ENCODE results near the gene POFUT1. TPM values are rescaled to one million over a fixed set of nuclear protein-coding genes. Genes with fewer than 3 reads are reported as not detected.

Gene POFUT1
- polyA plus RNA-seq, 1 donor (not counting 4 experiments of a cell fraction or from before 2014, with no cell fraction given), result 25.1 TPM

DNA sequence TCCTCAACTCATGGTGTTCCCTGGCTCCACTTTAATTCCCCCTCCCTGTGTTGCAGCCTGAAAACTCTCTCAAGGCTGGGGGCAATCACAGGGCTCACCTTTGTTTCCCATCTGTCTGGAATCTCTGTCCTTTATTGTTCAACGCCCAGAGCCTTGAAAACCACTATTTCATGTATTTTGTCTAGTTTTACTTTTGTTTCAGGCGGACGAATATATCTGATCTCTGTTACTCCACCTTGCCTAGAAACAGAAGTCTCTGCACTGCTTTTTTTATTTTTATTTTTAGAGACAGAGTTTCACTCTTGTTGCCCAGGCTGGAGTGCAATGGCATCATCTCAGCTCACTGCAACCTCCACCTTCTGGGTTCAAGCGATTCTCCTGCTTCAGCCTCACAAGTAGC, 27.7 kb upstream of the POFUT1 start:
- no peaks in the 10 kb centered on the region for H3K79me2 ChIP-seq (ENCODE audit: control insufficient read depth, insufficient read depth, low read length)
- H3K36me3 ChIP-seq (ENCODE audit: control insufficient read depth in 2 of 2, extremely low read depth in 1 of 2, insufficient read depth in 2 of 2, low read length in 2 of 2), result no peaks in the 10 kb centered on the region
- dilution Hi-C loops (cut with MboI; ENCODE audit: extremely low pct_ligation_motif_present, low sequenced_read_pairs), result no loop called here
- no peaks in the 10 kb centered on the region for H3K9me3 ChIP-seq (ENCODE audit: control insufficient read depth, low read depth, low read length)
- H4K20me1 ChIP-seq (ENCODE audit: control insufficient read depth, extremely low read depth, insufficient read depth, low read length), result no peaks in the 10 kb centered on the region
- H3K4me2 ChIP-seq (ENCODE audit: control insufficient read depth, extremely low read depth, insufficient read depth, low read depth, low read length), result no peak overlapping the region
- FAIRE-seq, result no peak
- no peak for TF ChIP-seq CTCF (optimal IDR thresholded peaks at IDR 0.05 in 1 of 3, IDR thresholded peaks at IDR 0.05 in 1 of 3, conservative IDR thresholded peaks at IDR 0.05 in 1 of 3; ENCODE audit: extremely low read depth in 1 of 3, insufficient read depth in 2 of 3, low read length in 3 of 3)
- TF ChIP-seq EZH2 (IDR thresholded peaks at IDR 0.05; ENCODE audit: low read length), result no peak
- DNase-seq (ENCODE audit: low read depth, low spot score), result no peak
- no peak overlapping the region for H3K27ac ChIP-seq (ENCODE audit: control insufficient read depth, insufficient read depth, low read length)
- no peaks in the 10 kb centered on the region for H3K9me1 ChIP-seq (ENCODE audit: control insufficient read depth, extremely low read depth, insufficient read depth, low read length)
- H3K27me3 ChIP-seq (ENCODE audit: control insufficient read depth, extremely low read depth, insufficient read depth, low read length), result no peaks in the 10 kb centered on the region
- no peak overlapping the region for H3K9ac ChIP-seq (ENCODE audit: control insufficient read depth, extremely low read depth, insufficient read depth, low read length)
- no peak overlapping the region for H2AFZ ChIP-seq (ENCODE audit: control insufficient read depth, low read length)
- no peak overlapping the region for H3K4me3 ChIP-seq (ENCODE audit: control insufficient read depth in 2 of 3, extremely low read depth in 1 of 3, insufficient read depth in 2 of 3, low read depth in 1 of 3, low read length in 3 of 3)
- no peaks in the 10 kb centered on the region for H3K4me1 ChIP-seq (ENCODE audit: control insufficient read depth, extremely low read depth, insufficient read depth, low read length)

DNA sequence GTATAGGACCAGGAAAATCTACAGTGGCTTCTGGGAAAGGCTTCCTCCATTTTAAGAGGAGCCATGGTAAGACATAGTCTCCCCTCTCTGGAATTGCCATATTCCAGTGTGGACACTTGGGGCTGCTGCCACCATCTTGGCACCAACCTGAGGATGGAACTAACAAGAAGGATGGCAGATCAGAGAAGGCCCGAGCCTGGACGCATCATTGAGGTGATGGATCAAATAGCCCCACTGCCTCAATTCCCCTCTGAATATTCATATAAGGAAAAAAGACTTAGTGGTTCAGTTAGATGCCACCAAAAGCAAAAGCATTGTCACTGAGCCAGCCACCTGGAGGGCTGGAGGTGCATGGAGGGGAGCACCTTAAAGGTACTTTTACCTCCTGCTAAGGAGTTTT, 26.1 kb upstream of the POFUT1 start:
- no peaks in the 10 kb centered on the region for H3K4me1 ChIP-seq (ENCODE audit: control insufficient read depth, extremely low read depth, insufficient read depth, low read length)
- H3K36me3 ChIP-seq (ENCODE audit: control insufficient read depth in 2 of 2, extremely low read depth in 1 of 2, insufficient read depth in 2 of 2, low read length in 2 of 2), result no peaks in the 10 kb centered on the region
- H3K4me2 ChIP-seq (ENCODE audit: control insufficient read depth, extremely low read depth, insufficient read depth, low read depth, low read length), result no peak overlapping the region
- no peaks in the 10 kb centered on the region for H3K27me3 ChIP-seq (ENCODE audit: control insufficient read depth, extremely low read depth, insufficient read depth, low read length)
- DNase-seq (ENCODE audit: low read depth, low spot score) (no peak), FAIRE-seq (no peak)
- no peaks in the 10 kb centered on the region for H4K20me1 ChIP-seq (ENCODE audit: control insufficient read depth, extremely low read depth, insufficient read depth, low read length)
- TF ChIP-seq CTCF (optimal IDR thresholded peaks at IDR 0.05 in 1 of 3, IDR thresholded peaks at IDR 0.05 in 1 of 3, conservative IDR thresholded peaks at IDR 0.05 in 1 of 3; ENCODE audit: extremely low read depth in 1 of 3, insufficient read depth in 2 of 3, low read length in 3 of 3) (no peak), EZH2 (IDR thresholded peaks at IDR 0.05; ENCODE audit: low read length) (no peak)
- dilution Hi-C loops (cut with MboI; ENCODE audit: extremely low pct_ligation_motif_present, low sequenced_read_pairs), result no loop called here
- no peak overlapping the region for H3K27ac ChIP-seq (ENCODE audit: control insufficient read depth, insufficient read depth, low read length)
- H3K9ac ChIP-seq (ENCODE audit: control insufficient read depth, extremely low read depth, insufficient read depth, low read length), result no peak overlapping the region
- H3K9me1 ChIP-seq (ENCODE audit: control insufficient read depth, extremely low read depth, insufficient read depth, low read length), result no peaks in the 10 kb centered on the region
- no peak overlapping the region for H3K4me3 ChIP-seq (ENCODE audit: control insufficient read depth in 2 of 3, extremely low read depth in 1 of 3, insufficient read depth in 2 of 3, low read depth in 1 of 3, low read length in 3 of 3)
- H3K9me3 ChIP-seq (ENCODE audit: control insufficient read depth, low read depth, low read length), result no peaks in the 10 kb centered on the region
- no peaks in the 10 kb centered on the region for H3K79me2 ChIP-seq (ENCODE audit: control insufficient read depth, insufficient read depth, low read length)
- H2AFZ ChIP-seq (ENCODE audit: control insufficient read depth, low read length), result no peak overlapping the region
